ENCODE data around the gene KIRREL3.

KIRREL3 gene

DNA sequence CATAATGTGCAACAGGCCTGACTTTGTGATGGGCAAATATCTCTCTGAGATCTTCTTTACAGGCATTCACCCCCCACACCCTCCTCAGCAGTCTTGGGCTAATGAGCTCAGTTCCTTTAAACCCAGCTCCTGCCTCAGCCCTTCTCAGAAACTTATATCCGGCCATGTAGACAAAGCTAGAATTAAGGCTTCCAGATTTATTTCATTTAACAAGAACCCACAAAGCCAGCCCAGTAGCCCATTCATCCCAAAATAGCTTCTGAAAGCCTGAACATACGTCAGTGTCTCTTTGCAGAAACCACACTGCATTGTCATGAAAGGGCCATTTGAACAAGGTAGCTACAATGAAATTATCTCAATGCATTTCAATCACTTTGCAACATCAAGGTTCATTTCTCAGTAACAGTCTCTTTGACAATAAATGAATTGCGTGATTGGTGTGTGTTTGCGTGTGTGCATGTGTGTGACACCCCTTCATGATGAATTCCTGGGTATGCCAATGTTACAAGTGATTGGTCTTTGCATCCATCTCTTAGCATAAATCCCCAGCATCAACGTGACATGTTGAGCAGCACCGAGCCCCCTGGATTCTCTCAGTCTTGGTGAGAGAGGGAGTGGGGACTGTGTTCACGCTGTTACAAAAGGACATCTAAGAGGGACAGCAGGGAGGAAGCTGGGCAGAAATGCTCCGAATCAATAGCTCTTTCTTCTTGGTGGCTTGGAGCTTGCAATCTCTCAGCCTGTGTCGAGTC is 299.6 kb downstream of the KIRREL3 start:
- DNase-seq = no peak

DNA sequence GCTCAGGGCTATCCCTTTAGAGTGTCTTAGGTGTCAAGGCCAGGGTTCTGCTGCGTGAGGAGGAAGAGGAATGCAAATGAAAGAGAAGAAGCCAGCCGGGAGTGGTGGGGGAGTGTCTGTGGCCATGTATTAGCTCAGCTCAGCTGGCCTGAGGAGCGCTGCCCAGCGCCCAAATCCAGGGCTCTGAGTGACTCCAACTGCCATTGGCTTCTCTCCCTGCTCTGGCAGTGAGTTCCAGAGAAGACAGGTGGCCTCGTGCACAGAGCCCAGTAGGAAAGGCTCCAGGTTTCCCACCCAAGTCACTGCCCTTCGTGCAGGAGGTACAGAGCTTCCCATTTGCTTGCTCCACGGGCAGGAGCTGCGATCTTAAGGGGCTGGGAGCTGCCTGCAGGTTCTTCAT is 302.0 kb downstream of the KIRREL3 start:
- DNase-seq = no peak

DNA sequence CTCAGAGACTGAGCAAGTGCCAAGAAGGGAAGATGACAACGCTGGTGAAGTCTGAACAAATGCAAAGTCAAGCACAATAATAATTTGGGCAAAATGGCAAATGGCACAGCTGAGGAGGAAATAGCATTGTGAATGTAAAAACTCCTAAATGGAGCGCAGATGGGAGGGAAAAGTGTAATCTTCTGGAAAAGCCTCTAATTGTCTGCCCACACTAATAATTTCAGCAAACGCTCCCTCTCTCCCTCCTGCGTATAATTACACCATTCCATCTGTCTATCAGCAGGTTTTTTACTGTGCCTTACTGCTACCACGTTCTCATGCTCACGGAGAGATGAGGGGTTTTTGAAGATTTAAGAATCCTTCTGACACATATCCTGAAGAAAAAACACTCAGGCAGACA is 302.6 kb downstream of the KIRREL3 start:
- no peak for DNase-seq

- no peak for DNase-seq
These were observed 303.6 kb downstream of the KIRREL3 start for GRCh38 chr11:126696982-126697381.

- DNase-seq = no peak
These were observed 305.3 kb downstream of the KIRREL3 start for GRCh38 chr11:126695293-126695692.

- no peak for DNase-seq
These were observed 306.4 kb downstream of the KIRREL3 start for GRCh38 chr11:126694065-126694625.

GRCh38 chr11:126687477-126687876 is 313.1 kb downstream of the KIRREL3 start:
- DNase-seq = no peak

DNA sequence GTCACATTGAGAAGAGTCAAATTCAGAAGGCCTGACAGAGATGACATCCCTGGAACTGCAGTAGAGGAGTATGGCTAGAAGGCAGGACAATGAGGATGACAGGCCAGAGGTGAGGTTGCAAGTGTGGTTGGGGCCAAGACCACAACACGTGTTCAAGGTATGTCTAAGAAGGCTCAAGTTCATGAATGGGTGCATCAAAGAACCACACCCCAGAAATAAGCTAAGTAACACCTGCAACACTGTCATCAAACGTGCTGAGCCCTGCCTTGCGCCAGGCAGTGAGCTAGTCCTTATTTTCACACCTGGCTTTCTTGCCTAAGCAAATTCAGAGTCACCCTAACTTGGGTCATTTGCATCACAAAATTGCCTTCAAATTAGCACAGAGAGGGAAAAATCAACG is 313.6 kb downstream of the KIRREL3 start:
- DNase-seq = no peak

DNA sequence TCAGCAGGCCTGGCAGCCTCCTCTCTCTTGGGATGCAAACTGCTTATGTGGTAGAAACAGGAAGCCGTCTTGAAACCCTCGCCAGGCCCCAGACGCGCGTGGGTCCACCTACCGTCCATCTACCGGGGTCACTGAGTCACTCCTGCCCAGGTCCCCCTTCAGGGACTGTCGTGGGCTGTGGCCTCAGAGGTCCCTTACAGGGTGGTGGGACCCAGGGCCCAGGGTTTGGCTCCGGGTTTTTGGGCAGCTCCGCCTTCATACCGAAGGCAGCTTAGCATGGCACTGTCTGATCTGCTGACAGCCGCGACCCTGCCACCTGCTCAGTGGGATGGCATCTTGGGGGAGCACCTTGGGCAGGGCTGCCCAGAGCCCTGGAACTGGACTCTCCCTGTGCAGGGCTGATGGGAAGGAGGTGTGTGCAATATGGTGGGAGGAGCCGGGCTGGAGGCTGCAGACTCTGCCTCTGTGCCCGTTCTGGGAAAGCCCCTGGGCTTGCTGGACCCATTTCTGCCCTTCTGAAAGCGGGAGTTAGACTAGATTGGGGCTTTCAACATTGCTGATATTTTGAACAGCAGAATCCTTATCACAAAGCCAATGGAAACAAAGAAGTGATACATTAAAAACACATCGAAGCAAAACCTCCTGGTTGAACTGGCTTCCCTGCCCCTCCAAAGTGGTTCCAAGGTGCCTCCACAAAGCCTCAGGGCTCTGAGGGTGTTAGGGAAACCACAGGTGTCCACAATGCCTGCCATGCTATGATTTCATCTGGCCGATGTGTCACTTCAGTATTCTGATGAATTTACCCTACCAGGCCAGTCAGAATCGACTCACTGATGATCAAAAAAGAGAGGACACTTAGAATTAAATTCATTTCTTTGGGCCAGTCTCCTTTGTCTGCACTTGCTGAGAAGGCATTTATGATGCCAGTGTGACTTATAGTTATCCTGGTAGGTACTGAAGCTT is 316.5 kb downstream of the KIRREL3 start:
- no peak for DNase-seq

DNA sequence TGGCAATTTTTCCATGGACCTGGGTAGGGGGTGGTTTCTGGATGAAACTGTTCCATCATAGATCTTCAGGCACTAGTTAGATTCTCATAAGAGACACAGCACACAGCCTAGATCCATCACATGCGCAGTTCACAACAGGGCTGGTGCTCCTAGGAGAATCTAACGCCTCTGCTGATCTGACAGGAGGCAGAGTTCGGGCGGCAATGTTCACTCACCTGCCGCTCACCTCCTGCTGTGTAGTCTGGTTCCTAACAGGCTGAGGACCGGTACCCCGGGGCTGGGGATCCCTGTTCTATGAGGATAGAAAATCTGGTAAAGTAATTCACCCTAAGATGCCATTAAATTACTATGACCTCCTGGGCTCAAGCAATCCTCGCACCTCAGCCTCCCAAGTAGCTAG is 318.0 kb downstream of the KIRREL3 start:
- DNase-seq = no peak

- no peak for DNase-seq
These were observed 319.9 kb downstream of the KIRREL3 start for GRCh38 chr11:126680700-126681099.

GRCh38 chr11:126680131-126680530 is 320.4 kb downstream of the KIRREL3 start:
- no peak for DNase-seq

- no peak for DNase-seq
These were observed 321.5 kb downstream of the KIRREL3 start for GRCh38 chr11:126679033-126679432.

DNA sequence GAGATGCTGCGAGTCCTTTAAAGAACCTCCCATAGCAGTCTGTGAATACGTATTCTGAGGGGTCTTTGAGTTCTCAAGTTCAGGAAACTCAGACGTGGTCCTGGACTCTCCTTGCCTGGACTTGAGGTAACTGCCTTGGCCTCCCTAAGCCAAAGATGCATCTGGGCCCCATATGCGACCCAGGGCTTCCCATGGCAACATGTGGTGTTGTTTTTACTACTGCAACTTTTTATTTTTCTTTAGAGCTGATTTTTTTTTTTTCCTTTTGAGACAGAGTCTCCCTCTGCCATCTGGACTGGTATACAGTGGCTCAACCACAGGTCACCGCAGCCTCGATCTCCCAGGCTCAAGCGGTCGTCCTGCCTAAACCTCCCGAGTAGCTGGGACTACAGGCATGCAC is 324.0 kb downstream of the KIRREL3 start:
- no peak for DNase-seq

- DNase-seq = no peak
These were observed 327.3 kb downstream of the KIRREL3 start for GRCh38 chr11:126673319-126673718.

- no peak for DNase-seq
These were observed 331.2 kb downstream of the KIRREL3 start for GRCh38 chr11:126669416-126669815.

DNA sequence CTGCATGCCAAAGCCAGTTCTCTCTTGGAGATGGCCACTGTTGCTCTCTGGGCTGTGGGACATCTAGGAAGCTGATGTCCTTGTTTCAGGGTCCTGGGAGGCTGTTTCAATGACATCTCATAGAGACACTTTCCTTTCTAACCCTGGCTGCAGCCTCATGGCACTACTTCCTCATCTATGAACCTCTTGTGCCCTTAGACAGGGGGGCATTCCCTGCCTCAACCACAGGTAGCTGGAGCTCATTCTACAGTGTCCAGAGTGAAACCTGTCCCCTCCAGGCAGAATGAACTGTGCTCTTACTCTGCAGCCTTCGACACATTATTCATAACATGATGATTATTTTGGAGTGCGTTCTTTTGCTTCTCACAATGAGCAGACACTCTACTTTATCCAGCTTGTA is 335.9 kb downstream of the KIRREL3 start:
- DNase-seq = no peak

DNA sequence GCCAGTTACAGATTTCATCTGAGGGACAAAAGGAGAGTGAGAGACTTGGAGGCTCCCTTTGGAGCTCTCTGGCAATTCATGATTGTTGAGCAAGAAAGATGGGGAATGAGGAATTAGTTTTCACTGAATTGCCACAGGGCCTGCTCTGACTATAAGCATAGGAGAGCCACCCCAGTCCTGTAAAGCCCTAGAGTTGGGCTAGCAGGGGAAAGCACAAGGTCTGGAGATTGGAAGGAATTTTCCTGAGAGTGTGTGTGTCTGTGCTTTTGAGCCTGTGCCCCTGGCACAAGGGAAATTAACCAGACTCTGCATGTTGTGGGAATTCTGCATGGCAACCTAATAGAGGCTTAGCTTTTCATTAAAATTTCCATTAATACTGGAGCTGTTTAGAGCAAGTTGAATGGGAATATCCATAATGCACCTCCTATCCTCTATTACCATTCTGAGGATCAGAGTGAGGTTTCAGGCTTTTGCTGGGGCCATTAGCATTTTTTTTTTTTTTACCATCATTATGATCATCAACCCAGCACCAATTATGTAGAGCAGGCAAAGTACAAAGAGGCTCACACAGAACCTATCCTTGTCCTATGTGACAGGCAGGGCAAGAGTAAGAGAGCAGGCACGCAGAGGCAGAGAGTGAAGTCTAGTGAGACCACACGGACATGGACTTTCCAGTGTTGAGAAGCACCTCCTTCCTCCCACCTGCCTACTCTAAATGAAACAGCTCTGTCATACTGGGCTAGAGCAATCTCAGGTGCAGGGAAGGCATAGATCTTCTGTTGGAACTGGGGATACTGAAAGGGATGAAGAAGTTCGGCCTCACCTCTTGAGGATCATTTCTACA is 336.6 kb downstream of the KIRREL3 start:
- DNase-seq = no peak

- no peak for DNase-seq
These were observed 338.4 kb downstream of the KIRREL3 start for GRCh38 chr11:126662035-126662790.

DNA sequence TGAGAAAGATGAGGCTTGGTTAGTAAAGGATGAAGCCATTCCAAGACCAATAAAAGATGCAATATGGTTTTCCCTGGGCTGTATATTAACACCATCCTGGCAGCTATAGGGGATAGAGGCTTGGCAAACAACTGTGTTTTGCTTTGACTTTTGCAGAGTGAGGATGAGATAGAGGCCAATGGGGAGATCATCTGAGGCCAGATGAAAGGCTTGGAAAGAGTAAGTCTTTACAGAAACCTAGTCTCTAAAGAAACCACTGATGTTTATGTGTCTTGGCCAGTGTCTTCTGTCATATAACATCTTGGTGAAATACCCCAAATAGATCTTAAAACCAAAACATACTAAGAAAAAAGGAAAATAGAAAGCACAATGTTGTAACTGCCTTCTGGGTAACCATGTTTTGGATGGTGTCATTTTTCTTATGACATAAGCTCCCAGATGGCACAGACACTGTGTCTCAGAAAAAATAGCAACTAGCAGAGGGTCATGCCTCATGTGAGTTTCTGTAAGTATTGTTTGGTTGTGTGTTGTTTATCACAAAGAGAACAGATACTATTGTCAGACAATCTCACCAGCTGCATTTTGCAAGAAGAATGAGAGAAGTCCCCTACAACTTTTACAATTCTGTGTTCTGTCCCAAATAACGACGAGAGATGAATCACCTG is 339.7 kb downstream of the KIRREL3 start:
- DNase-seq = no peak

GRCh38 chr11:126660321-126660720 is 340.2 kb downstream of the KIRREL3 start:
- DNase-seq = peak; percentile 56

Measured in NCI-H1105 (cell line).